ENCODE results near the gene PODN. TPM values are rescaled to one million over a fixed set of nuclear protein-coding genes. Genes with fewer than 3 reads are reported as not detected.

Gene PODN
- total RNA-seq, 4 donors from 2014 or later = 209 to 1,182 (median 700) TPM

GRCh38 chr1:53049574-53049967 is 12.4 kb upstream of the PODN start:
- H3K9me3 ChIP-seq = no peaks in the 10 kb centered on the region

GRCh38 chr1:53050310-53050709 is 11.7 kb upstream of the PODN start:
- Histone ChIP-seq H3K4me3 (no peak overlapping the region), H3K36me3 (peaks cover 0 to 22% (median 0%) of the 10 kb centered on the region in 3 donors), H3K4me1 (peaks cover 0 to 68% (median 24%) of the 10 kb centered on the region in 4 donors), H3K27ac (peak overlapping the region in 3 of 4 donors; percentile 26 to 82 (median 79)), H3K9me3 (no peaks in the 10 kb centered on the region), H3K27me3 (no peaks in the 10 kb centered on the region)
- TF ChIP-seq EP300 (IDR thresholded peaks at IDR 0.05) = no peak
- DNase-seq (ENCODE audit: low spot score in 2 of 2) = no peak
- WGBS, 2 donors = 53 to 73% methylated on average over 2 of the region's 2 CpGs

More at GRCh38 chr1:53049574-53049967, 12.4 kb upstream of the PODN start:
- Histone ChIP-seq H3K27me3 (no peaks in the 10 kb centered on the region), H3K4me1 (peaks cover 0 to 66% (median 23%) of the 10 kb centered on the region in 4 donors), H3K27ac (peak overlapping the region; percentile 11 to 82 (median 52)), H3K4me3 (no peak overlapping the region), H3K36me3 (peaks cover 0 to 22% (median 0%) of the 10 kb centered on the region in 3 donors)
- TF ChIP-seq EP300 (IDR thresholded peaks at IDR 0.05) (no peak), POLR2A (IDR thresholded peaks at IDR 0.05) (no peak), CTCF (IDR thresholded peaks at IDR 0.05) (no peak)
- 51 to 72% methylated on average over 3 of the region's 3 CpGs for WGBS, 2 donors
- no peak for DNase-seq (ENCODE audit: low spot score in 2 of 2)

GRCh38 chr1:53051676-53052075 is 10.3 kb upstream of the PODN start:
- TF ChIP-seq CTCF (IDR thresholded peaks at IDR 0.05) (no peak), POLR2A (IDR thresholded peaks at IDR 0.05) (no peak), EP300 (IDR thresholded peaks at IDR 0.05) (no peak)
- 29 to 73% methylated on average over 1 of the region's 1 CpG for WGBS, 2 donors
- Histone ChIP-seq H3K27ac (no peak overlapping the region), H3K36me3 (peaks cover 0 to 22% (median 0%) of the 10 kb centered on the region in 3 donors), H3K27me3 (no peaks in the 10 kb centered on the region), H3K4me3 (no peak overlapping the region), H3K9me3 (no peaks in the 10 kb centered on the region), H3K4me1 (peaks cover 0 to 68% (median 25%) of the 10 kb centered on the region in 4 donors)
- no peak for DNase-seq (ENCODE audit: low spot score in 2 of 2)

- TF ChIP-seq POLR2A (IDR thresholded peaks at IDR 0.05) (no peak), CTCF (IDR thresholded peaks at IDR 0.05) (no peak), EP300 (IDR thresholded peaks at IDR 0.05) (peak; percentile 55 to 71)
- Histone ChIP-seq H3K36me3 (peaks cover 0 to 14% (median 0%) of the 10 kb centered on the region in 3 donors), H3K27me3 (peaks cover 0 to 4% of the 10 kb centered on the region in 2 donors), H3K4me3 (no peak overlapping the region), H3K27ac (peak overlapping the region; percentile 61 to 95 (median 65)), H3K9me3 (no peaks in the 10 kb centered on the region), H3K4me1 (peaks cover 0 to 70% (median 26%) of the 10 kb centered on the region in 4 donors)
- 17 to 29% methylated on average over 2 of the region's 2 CpGs for WGBS, 2 donors
- no peak for DNase-seq (ENCODE audit: low spot score in 2 of 2)
Measured at GRCh38 chr1:53057127-53057526, 4.9 kb upstream of the PODN start.

GRCh38 chr1:53060579-53060978 is 1.4 kb upstream of the PODN start:
- Histone ChIP-seq H3K27ac (peak overlapping the region; percentile 76 to 95 (median 90)), H3K9me3 (no peaks in the 10 kb centered on the region), H3K4me3 (no peak overlapping the region), H3K4me1 (peaks cover 0 to 80% (median 33%) of the 10 kb centered on the region in 4 donors), H3K36me3 (no peaks in the 10 kb centered on the region), H3K27me3 (peaks cover 0 to 14% of the 10 kb centered on the region in 2 donors)
- TF ChIP-seq EP300 (IDR thresholded peaks at IDR 0.05) = peak in 1 of 2 donors; percentile 48
- no peak for TF ChIP-seq CTCF (IDR thresholded peaks at IDR 0.05)
- DNase-seq (ENCODE audit: low spot score in 2 of 2) = peak in 1 of 2 donors; percentile 73
- WGBS, 2 donors = 71 to 74% methylated on average over 1 of the region's 1 CpG

Measured in tibial nerve (tissue), 4 donors.